ENCODE results near the gene NXNL2.

NXNL2 gene

GRCh38 chr9:88527618-88528017 lies 7.4 kb upstream of the NXNL2 start:
- Histone ChIP-seq H3K14ac (ENCODE audit: low read length) (no peak overlapping the region), H2BK12ac (ENCODE audit: low read length) (no peak overlapping the region), H2AFZ (ENCODE audit: insufficient read depth, low read length, poor library complexity) (no peak overlapping the region), H3K4me3 (ENCODE audit: low read depth, low read length) (no peak overlapping the region), H3K4me2 (ENCODE audit: low read length) (no peak overlapping the region), H2AK5ac (ENCODE audit: low read length) (no peak overlapping the region), H2BK120ac (ENCODE audit: insufficient read depth, low read length, poor library complexity) (no peak overlapping the region), H2BK5ac (ENCODE audit: low read depth, low read length, poor library complexity) (no peak overlapping the region), H4K8ac (ENCODE audit: low read depth, low read length) (no peak overlapping the region), H3K79me1 (ENCODE audit: low read length) (peaks cover 16% of the 10 kb centered on the region), H4K91ac (ENCODE audit: low read depth, low read length) (no peak overlapping the region), H3K4me1 (ENCODE audit: control insufficient read depth in 1 of 2, insufficient read depth in 2 of 2, low read length in 2 of 2) (peaks cover 11 to 22% of the 10 kb centered on the region in 2 experiments), H3K23ac (ENCODE audit: low read length) (no peak overlapping the region), H3K36me3 (ENCODE audit: control insufficient read depth in 1 of 2, insufficient read depth in 2 of 2, low read length in 2 of 2) (no peaks in the 10 kb centered on the region), H4K12ac (ENCODE audit: low read depth, low read length) (no peak overlapping the region), H3K18ac (ENCODE audit: low read length) (no peak overlapping the region), H3K4ac (ENCODE audit: low read depth, low read length) (no peak overlapping the region), H3K79me2 (ENCODE audit: control insufficient read depth, insufficient read depth, low read length, poor library complexity) (no peaks in the 10 kb centered on the region), H3K27ac (ENCODE audit: low read depth, low read length) (no peak overlapping the region), H3K27me3 (ENCODE audit: insufficient read depth, low read length) (no peaks in the 10 kb centered on the region), H3K9ac (ENCODE audit: low read length) (no peak overlapping the region), H3K9me3 (ENCODE audit: insufficient read depth, low read depth, low read length) (no peaks in the 10 kb centered on the region)
- no CpG with 5 or more reads among the region's 7 CpGs for WGBS (ENCODE audit: extremely low coverage, insufficient coverage, insufficient read length)
- DNase-seq = no peak

- H4K8ac ChIP-seq (ENCODE audit: low read depth, low read length) = no peak overlapping the region
- no peak overlapping the region for H3K14ac ChIP-seq (ENCODE audit: low read length)
- no peak overlapping the region for H2AK5ac ChIP-seq (ENCODE audit: low read length)
- H3K36me3 ChIP-seq (ENCODE audit: control insufficient read depth in 1 of 2, insufficient read depth in 2 of 2, low read length in 2 of 2) = no peaks in the 10 kb centered on the region
- no peak overlapping the region for H3K9ac ChIP-seq (ENCODE audit: low read length)
- no peak overlapping the region for H3K18ac ChIP-seq (ENCODE audit: low read length)
- H3K4ac ChIP-seq (ENCODE audit: low read depth, low read length) = no peak overlapping the region
- no peak overlapping the region for H2AFZ ChIP-seq (ENCODE audit: insufficient read depth, low read length, poor library complexity)
- no peaks in the 10 kb centered on the region for H3K79me2 ChIP-seq (ENCODE audit: control insufficient read depth, insufficient read depth, low read length, poor library complexity)
- no peaks in the 10 kb centered on the region for H3K27me3 ChIP-seq (ENCODE audit: insufficient read depth, low read length)
- no peak overlapping the region for H3K4me3 ChIP-seq (ENCODE audit: low read depth, low read length)
- H3K4me2 ChIP-seq (ENCODE audit: low read length) = no peak overlapping the region
- H3K4me1 ChIP-seq (ENCODE audit: control insufficient read depth in 1 of 2, insufficient read depth in 2 of 2, low read length in 2 of 2) = peaks cover 11 to 24% of the 10 kb centered on the region in 2 experiments
- no peak overlapping the region for H4K12ac ChIP-seq (ENCODE audit: low read depth, low read length)
- H3K9me3 ChIP-seq (ENCODE audit: insufficient read depth, low read depth, low read length) = no peaks in the 10 kb centered on the region
- H3K27ac ChIP-seq (ENCODE audit: low read depth, low read length) = no peak overlapping the region
- no peak overlapping the region for H2BK12ac ChIP-seq (ENCODE audit: low read length)
- H4K91ac ChIP-seq (ENCODE audit: low read depth, low read length) = no peak overlapping the region
- peaks cover 16% of the 10 kb centered on the region for H3K79me1 ChIP-seq (ENCODE audit: low read length)
- H2BK5ac ChIP-seq (ENCODE audit: low read depth, low read length, poor library complexity) = no peak overlapping the region
- no peak overlapping the region for H2BK120ac ChIP-seq (ENCODE audit: insufficient read depth, low read length, poor library complexity)
- no peak overlapping the region for H3K23ac ChIP-seq (ENCODE audit: low read length)
- no peak for DNase-seq
- WGBS (ENCODE audit: extremely low coverage, insufficient coverage, insufficient read length) = no CpG with 5 or more reads among the region's 6 CpGs
Observed at GRCh38 chr9:88528080-88528790, 6.7 kb upstream of the NXNL2 start.

- H4K8ac ChIP-seq (ENCODE audit: low read depth, low read length) = no peak overlapping the region
- no peak overlapping the region for H2BK5ac ChIP-seq (ENCODE audit: low read depth, low read length, poor library complexity)
- H3K18ac ChIP-seq (ENCODE audit: low read length) = peak overlapping the region; percentile 34
- no peaks in the 10 kb centered on the region for H3K36me3 ChIP-seq (ENCODE audit: control insufficient read depth in 1 of 2, insufficient read depth in 2 of 2, low read length in 2 of 2)
- H3K27me3 ChIP-seq (ENCODE audit: insufficient read depth, low read length) = no peaks in the 10 kb centered on the region
- no CpG with 5 or more reads among the region's 6 CpGs for WGBS (ENCODE audit: extremely low coverage, insufficient coverage, insufficient read length)
- no peak overlapping the region for H4K12ac ChIP-seq (ENCODE audit: low read depth, low read length)
- no peak overlapping the region for H3K9ac ChIP-seq (ENCODE audit: low read length)
- H3K79me1 ChIP-seq (ENCODE audit: low read length) = peaks cover 21% of the 10 kb centered on the region
- H3K79me2 ChIP-seq (ENCODE audit: control insufficient read depth, insufficient read depth, low read length, poor library complexity) = peaks cover 2% of the 10 kb centered on the region
- H2AK5ac ChIP-seq (ENCODE audit: low read length) = peak overlapping the region; percentile 38
- H3K27ac ChIP-seq (ENCODE audit: low read depth, low read length) = no peak overlapping the region
- H3K4me3 ChIP-seq (ENCODE audit: low read depth, low read length) = no peak overlapping the region
- H2BK12ac ChIP-seq (ENCODE audit: low read length) = peak overlapping the region; percentile 76
- peaks cover 11 to 27% of the 10 kb centered on the region in 2 experiments for H3K4me1 ChIP-seq (ENCODE audit: control insufficient read depth in 1 of 2, insufficient read depth in 2 of 2, low read length in 2 of 2)
- no peak overlapping the region for H3K4me2 ChIP-seq (ENCODE audit: low read length)
- no peak overlapping the region for H3K4ac ChIP-seq (ENCODE audit: low read depth, low read length)
- no peaks in the 10 kb centered on the region for H3K9me3 ChIP-seq (ENCODE audit: insufficient read depth, low read depth, low read length)
- H4K91ac ChIP-seq (ENCODE audit: low read depth, low read length) = peak overlapping the region; percentile 37
- H3K14ac ChIP-seq (ENCODE audit: low read length) = peak overlapping the region; percentile 3
- H3K23ac ChIP-seq (ENCODE audit: low read length) = no peak overlapping the region
- DNase-seq = no peak
- no peak overlapping the region for H2AFZ ChIP-seq (ENCODE audit: insufficient read depth, low read length, poor library complexity)
- H2BK120ac ChIP-seq (ENCODE audit: insufficient read depth, low read length, poor library complexity) = peak overlapping the region; percentile 4
Observed at GRCh38 chr9:88529496-88529895, 5.5 kb upstream of the NXNL2 start.

GRCh38 chr9:88530051-88530450 lies 4.9 kb upstream of the NXNL2 start:
- Histone ChIP-seq H4K8ac (ENCODE audit: low read depth, low read length) (no peak overlapping the region), H3K4me3 (ENCODE audit: low read depth, low read length) (no peak overlapping the region), H4K12ac (ENCODE audit: low read depth, low read length) (no peak overlapping the region), H3K79me1 (ENCODE audit: low read length) (peaks cover 22% of the 10 kb centered on the region), H2AFZ (ENCODE audit: insufficient read depth, low read length, poor library complexity) (no peak overlapping the region), H4K91ac (ENCODE audit: low read depth, low read length) (peak overlapping the region; percentile 37), H3K4me2 (ENCODE audit: low read length) (no peak overlapping the region), H3K27ac (ENCODE audit: low read depth, low read length) (peak overlapping the region; percentile 64), H3K9ac (ENCODE audit: low read length) (no peak overlapping the region), H2BK5ac (ENCODE audit: low read depth, low read length, poor library complexity) (peak overlapping the region; percentile 41), H3K14ac (ENCODE audit: low read length) (peak overlapping the region; percentile 3), H3K79me2 (ENCODE audit: control insufficient read depth, insufficient read depth, low read length, poor library complexity) (peaks cover 2% of the 10 kb centered on the region), H3K18ac (ENCODE audit: low read length) (no peak overlapping the region), H3K23ac (ENCODE audit: low read length) (no peak overlapping the region), H3K9me3 (ENCODE audit: insufficient read depth, low read depth, low read length) (no peaks in the 10 kb centered on the region), H3K27me3 (ENCODE audit: insufficient read depth, low read length) (peaks cover under 1% of the 10 kb centered on the region), H3K4me1 (ENCODE audit: control insufficient read depth in 1 of 2, insufficient read depth in 2 of 2, low read length in 2 of 2) (peaks cover 12 to 28% of the 10 kb centered on the region in 2 experiments), H3K4ac (ENCODE audit: low read depth, low read length) (no peak overlapping the region), H2BK12ac (ENCODE audit: low read length) (peak overlapping the region; percentile 76), H3K36me3 (ENCODE audit: control insufficient read depth in 1 of 2, insufficient read depth in 2 of 2, low read length in 2 of 2) (no peaks in the 10 kb centered on the region), H2AK5ac (ENCODE audit: low read length) (no peak overlapping the region), H2BK120ac (ENCODE audit: insufficient read depth, low read length, poor library complexity) (peak overlapping the region; percentile 62)
- WGBS (ENCODE audit: extremely low coverage, insufficient coverage, insufficient read length) = no CpG with 5 or more reads among the region's 1 CpG
- peak in 1 of 2 donors; percentile 30 for DNase-seq
